K562 (cell line): Measurements from ENCODE around the gene EMID1. TPM values are rescaled to one million over a fixed set of nuclear protein-coding genes. Genes with fewer than 3 reads are reported as not detected.

ENCODE experiments used
- ATAC-seq: fragments of 200-7000 bp; cut with Tn5 transposase; 3 replicates; pipeline ENCODE4 v1.9.1; 2020; ENCODE audit warnings: moderate library complexity
- BruUV-seq: library from RNA; stranded (reverse); fragments of 400-500 nt; replicated peaks from 2 replicates; lab custom pipeline; 2021; lab: Mats Ljungman, UMichigan
- CTCF ChIA-PET: fragments of 300-600 bp; formaldehyde crosslinking; extraction: SDS; loops from one replicate; lab custom pipeline; 2021; ENCODE audit warnings: low intra/inter-chr PET ratio; lab: Yijun Ruan, JAX
- POLR2A ChIA-PET: fragments of 300-600, 350-650 bp; sonication (Branson Sonifier 250); formaldehyde crosslinking; extraction: SDS; loops from one replicate; lab custom pipeline; 2021; ENCODE audit warnings: antibody characterized with exemption, inconsistent platforms; lab: Yijun Ruan, JAX
- DNase-seq, 4 experiments: peaks; one replicate each; pipeline versions ENCODE4 v3.0.0 to v3.0.0-alpha.2; 2011 to 2018; ENCODE audit warnings: low spot score in 3 of 4, mixed read lengths in 3 of 4; ENCODE audit errors: extremely low read depth in 1 of 4
- FAIRE-seq: peaks from 2 replicates; lab custom pipeline; 2011; peaks lifted over from hg19 to GRCh38; lab: Jason Lieb, UNC
- H2AFZ ChIP-seq: 2 replicates; pipeline ENCODE4 v1.6.0; 2011; ENCODE audit warnings: low read depth, low read length, control low read depth, inconsistent platforms
- H3K27ac ChIP-seq: fragments of 200-600 bp; 3 replicates; pipeline ENCODE4 v1.8.0; 2011; ENCODE audit warnings: low read depth, mild to moderate bottlenecking, control low read depth, inconsistent platforms, low read length, moderate library complexity, mixed read lengths; ENCODE audit errors: extremely low read depth
- H3K27me3 ChIP-seq, 2 experiments: fragments of 300-600 bp in 1 of 2; 2 replicates in 1 of 2; 3 replicates in 1 of 2; pipeline versions ENCODE4 v1.6.0 to v1.8.0; 2011; ENCODE audit warnings: inconsistent platforms in 2 of 2, low read length in 2 of 2, mild to moderate bottlenecking in 1 of 2, mixed read lengths in 1 of 2, moderate library complexity in 1 of 2; ENCODE audit not compliant: control insufficient read depth in 2 of 2, insufficient read depth in 2 of 2
- H3K36me3 ChIP-seq: fragments of 300-600 bp; 3 replicates; pipeline ENCODE4 v1.8.0; 2011; ENCODE audit warnings: mild to moderate bottlenecking, low read length, inconsistent platforms; ENCODE audit not compliant: control insufficient read depth, insufficient read depth
- H3K4me1 ChIP-seq, 2 experiments: fragments of 200-600 bp in 1 of 2; replicated peaks in 1 of 2; 2 replicates in 1 of 2; 3 replicates in 1 of 2; pipeline versions ENCODE4 v1.5.1 to v1.8.0; 2011; ENCODE audit warnings: inconsistent platforms in 2 of 2, low read length in 2 of 2, mild to moderate bottlenecking in 1 of 2, mixed read lengths in 1 of 2, moderate library complexity in 1 of 2; ENCODE audit not compliant: control insufficient read depth in 2 of 2, insufficient read depth in 2 of 2
- H3K4me2 ChIP-seq: 2 replicates; pipeline ENCODE4 v1.6.1; 2011; ENCODE audit warnings: low read length, control low read depth, inconsistent platforms, mixed read lengths; ENCODE audit not compliant: insufficient read depth
- H3K4me3 ChIP-seq: fragments of 200-600 bp; sonication (generic), shearing (Covaris generic); 2 replicates; pipeline ENCODE4 v1.5.1; 2016; ENCODE audit warnings: control low read depth, inconsistent platforms
- H3K79me2 ChIP-seq: fragments of 200-600 bp; 3 replicates; pipeline ENCODE4 v1.8.0; 2011; ENCODE audit warnings: low read length, inconsistent platforms; ENCODE audit not compliant: control insufficient read depth, insufficient read depth
- H3K9ac ChIP-seq, 2 experiments: 2 replicates each; pipeline versions ENCODE4 v1.6.0 to v1.6.1; 2011; ENCODE audit warnings: low read depth in 2 of 2, low read length in 2 of 2, control low read depth in 1 of 2, inconsistent platforms in 1 of 2, mild to moderate bottlenecking in 1 of 2, mixed read lengths in 1 of 2; ENCODE audit not compliant: insufficient read depth in 1 of 2
- H3K9me1 ChIP-seq: one replicate; pipeline ENCODE4 v1.6.0; 2011; ENCODE audit warnings: inconsistent platforms, mild to moderate bottlenecking, low read length, moderate library complexity; ENCODE audit not compliant: control insufficient read depth, insufficient read depth
- H3K9me3 ChIP-seq: replicated peaks from 2 replicates; pipeline ENCODE4 v1.5.1; 2011; ENCODE audit warnings: low read depth, low read length, inconsistent platforms; ENCODE audit not compliant: control insufficient read depth, insufficient read depth
- H4K20me1 ChIP-seq: replicated peaks from 2 replicates; pipeline ENCODE4 v1.6.1; 2011; ENCODE audit warnings: low read length, inconsistent platforms, mixed read lengths; ENCODE audit not compliant: control insufficient read depth, insufficient read depth
- ARID3A ChIP-seq: IDR thresholded peaks from 2 replicates; pipeline ENCODE4 v1.6.1; 2012; ENCODE audit warnings: low read depth, low read length, improper control_type of control experiment, borderline replicate concordance
- NRF1 ChIP-seq, 2 experiments: fragments of 450-650 bp; IDR thresholded peaks in 1 of 2; conservative IDR thresholded peaks in 1 of 2; 2 replicates each; pipeline ENCODE4 v1.6.1; 2014; ENCODE audit warnings: mild to moderate bottlenecking in 2 of 2
- TAF15 ChIP-seq: fragments of 200-400 bp; formaldehyde crosslinking; IDR thresholded peaks from 2 replicates; pipeline ENCODE4 v1.6.1; 2017; ENCODE audit warnings: mild to moderate bottlenecking, low read depth, low read length, moderate library complexity
- ZNF778 ChIP-seq: fragments of 450-650 bp; formaldehyde crosslinking; IDR thresholded peaks from 2 replicates; pipeline ENCODE4 v1.4.0; 2020; ENCODE audit warnings: mild to moderate bottlenecking, moderate library complexity
- WGBS: fragments of 100-300 bp; shearing (Covaris generic); methylation state at CpG from one replicate; pipeline ENCODE4 v1.1.6; 2016; ENCODE audit warnings: low coverage, mixed read lengths; ENCODE audit not compliant: insufficient coverage; ENCODE audit errors: missing lambda C conversion rate; 5-methylcytosine and 5-hydroxymethylcytosine counted together
- in situ Hi-C: fragments of 300-500 bp; cut with MboI; formaldehyde crosslinking; loops from 4 replicates; pipeline ENCODE4 v1.15.0; 2018; ENCODE audit warnings: inconsistent platforms, mixed read lengths
- intact Hi-C: fragments of 100-400 bp; cut with micrococcal nuclease; formaldehyde crosslinking; loops from 2 replicates; pipeline ENCODE4 v1.14.2; 2022
- polyA plus RNA-seq, 8 experiments: library from polyadenylated mRNA; depleted of rRNA in 4 of 8; stranded (reverse) in 5 of 8; unstranded in 3 of 8; fragments of >200 nt; fragmentation: Nextera tagmentation in 2 of 8; fragmentation: Illumina TruSeq in 1 of 8; extraction: Ambion mirVana in 2 of 8; extraction: Trizol in 1 of 8; gene quantifications; 2 replicates each; pipeline versions ENCODE4 v1.2.1 to v1.2.3, GENCODE V29; 2011 to 2014; ENCODE audit warnings: inconsistent platforms in 1 of 8, missing spikeins in 1 of 8
- total RNA-seq, 7 experiments: library from RNA; depleted of rRNA in 6 of 7; stranded (reverse); fragments of >200 nt in 6 of 7; fragmentation: Illumina TruSeq in 2 of 7; extraction: Trizol in 2 of 7; gene quantifications; 2 replicates each; pipeline versions ENCODE4 v1.2.1 to v1.2.3, GENCODE V29; 2011 to 2021; ENCODE audit warnings: low replicate concordance in 1 of 7

The EMID1 gene
- total and polyA plus RNA-seq, 9 of the 15 experiments (the other 6 are each of a cell fraction or from before 2014, with no cell fraction given), result 0.15 to 7.2 (median 2.7) TPM

- H2AFZ ChIP-seq, result no peak overlapping the region
- TF ChIP-seq NRF1 (conservative IDR thresholded peaks at IDR 0.05 in 1 of 2, IDR thresholded peaks at IDR 0.05 in 1 of 2), result no peak
- TF ChIP-seq TAF15, result no peak
- TF ChIP-seq ZNF778, result no peak
- no peak for TF ChIP-seq ARID3A
- no peaks in the 10 kb centered on the region for H3K9me1 ChIP-seq
- BruUV-seq, result no TSS peak
- no peaks in the 10 kb centered on the region for H3K79me2 ChIP-seq
- H3K4me2 ChIP-seq, result no peak overlapping the region
- H4K20me1 ChIP-seq, result no peaks in the 10 kb centered on the region
- intact Hi-C loops, result no loop called here
- H3K27me3 ChIP-seq, result no peaks in the 10 kb centered on the region
- in situ Hi-C loops, result no loop called here
- DNase-seq (no peak), ATAC-seq (no peak), FAIRE-seq (no peak)
- no peak overlapping the region for H3K27ac ChIP-seq
- POLR2A ChIA-PET, result interaction anchor here (0.5 to 1.1 kb wide), 3 partner anchors 15 to 623 kb away, joined by 3 read pairs; no protein-coding TSS in a partner anchor
- 77% methylated on average over 8 of the region's 8 CpGs for WGBS
- H3K36me3 ChIP-seq, result no peaks in the 10 kb centered on the region
- H3K9me3 ChIP-seq, result peaks cover 2% of the 10 kb centered on the region
- H3K9ac ChIP-seq, result peak overlapping the region in 1 of 2 experiments; percentile 71; a peak in 2 of 4 replicates
- H3K4me3 ChIP-seq, result no peak overlapping the region
- H3K4me1 ChIP-seq, result peaks cover 3 to 14% of the 10 kb centered on the region in 2 experiments
- CTCF ChIA-PET, result no interaction called here
These were observed 15.6 kb upstream of the EMID1 start for GRCh38 chr22:29190051-29190450.
